GM19043 (cell line): ENCODE data around the gene STEAP2.

ENCODE experiments used
- ATAC-seq: cut with Tn5 transposase; IDR thresholded peaks from one replicate; pipeline ENCODE4 v1.9.1; 2021; ENCODE audit warnings: low read depth; ENCODE audit not compliant: unreplicated experiment

STEAP2 gene

DNA sequence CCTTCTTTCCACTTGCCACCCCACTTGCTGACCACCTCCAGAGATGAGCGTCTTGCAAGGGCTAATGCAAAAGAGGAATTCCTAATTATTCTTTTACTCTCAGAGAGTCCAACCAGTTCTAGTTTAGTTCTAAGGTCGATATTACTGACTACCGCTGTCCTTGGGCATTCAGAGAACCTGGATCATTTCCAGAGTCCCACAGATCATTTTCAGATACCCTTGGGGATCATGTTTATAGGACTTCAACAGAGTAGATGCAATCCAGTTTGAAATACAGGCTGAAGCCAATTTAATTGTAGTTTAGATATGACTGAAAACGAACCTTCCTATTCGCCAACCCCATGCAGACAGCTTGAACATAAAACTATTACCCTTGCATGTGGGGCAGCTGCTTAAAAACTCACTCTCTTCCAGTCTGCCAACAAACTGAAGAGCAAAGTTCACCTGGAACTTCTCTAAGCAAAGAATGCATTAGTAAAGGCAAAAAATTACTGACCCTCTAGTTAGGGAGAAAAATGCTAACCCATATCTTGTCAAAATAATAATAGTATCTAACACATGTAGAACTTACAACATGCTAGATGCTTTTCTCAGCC, 55.8 kb downstream of the STEAP2 start:
- ATAC-seq, result no peak

DNA sequence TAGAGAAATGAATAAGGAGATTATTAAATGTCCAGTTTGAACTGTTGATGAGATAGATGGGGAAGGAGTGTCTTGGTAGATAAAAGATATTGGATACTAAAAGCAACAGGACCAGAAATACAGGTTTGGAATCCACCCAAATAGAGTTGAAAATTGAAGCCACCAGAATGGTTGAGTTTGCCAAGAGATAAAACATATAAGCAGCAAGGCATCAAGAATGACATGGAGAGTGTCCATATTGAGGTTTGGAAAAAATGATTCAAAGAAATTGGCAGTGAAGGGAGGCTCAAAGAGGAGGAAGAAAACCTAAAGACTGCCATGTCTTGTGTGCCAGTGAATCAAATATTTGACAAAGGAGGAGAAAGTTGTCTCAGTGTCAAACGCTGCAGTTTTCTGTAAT, 57.6 kb downstream of the STEAP2 start:
- no peak for ATAC-seq

DNA sequence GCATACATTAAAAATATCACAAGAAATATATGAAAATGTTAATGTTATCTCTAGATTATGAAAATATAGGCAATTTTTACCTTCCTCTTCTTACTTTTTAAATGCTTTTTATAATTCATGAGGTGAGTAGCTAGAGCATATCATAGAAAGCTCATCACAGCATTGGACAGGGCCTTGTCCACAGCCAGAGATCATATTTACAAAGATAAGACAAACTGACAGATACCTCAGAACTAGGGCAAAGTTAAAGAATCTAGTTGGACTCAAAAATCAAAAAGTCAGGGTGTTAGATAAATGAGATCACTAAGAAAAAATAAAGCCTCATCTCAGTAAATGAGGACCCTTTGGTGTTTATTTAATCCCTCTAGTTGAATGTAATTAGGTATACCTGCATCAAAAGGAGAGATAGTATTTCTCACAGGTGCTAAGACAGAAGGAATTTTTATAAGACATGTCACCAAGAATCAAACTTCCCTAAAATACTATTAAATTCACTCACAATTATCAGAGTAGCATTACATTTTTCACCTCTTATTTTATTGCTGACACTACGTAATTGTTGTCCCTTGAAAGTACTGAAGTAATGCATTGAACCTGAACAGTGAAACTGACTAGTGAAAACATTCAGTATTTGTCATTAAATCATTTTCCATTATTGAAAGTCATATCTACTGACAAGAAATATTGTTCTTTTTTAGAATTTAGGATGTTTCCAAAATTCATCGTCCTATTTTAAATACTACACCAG, 59.1 kb downstream of the STEAP2 start:
- no peak for ATAC-seq

DNA sequence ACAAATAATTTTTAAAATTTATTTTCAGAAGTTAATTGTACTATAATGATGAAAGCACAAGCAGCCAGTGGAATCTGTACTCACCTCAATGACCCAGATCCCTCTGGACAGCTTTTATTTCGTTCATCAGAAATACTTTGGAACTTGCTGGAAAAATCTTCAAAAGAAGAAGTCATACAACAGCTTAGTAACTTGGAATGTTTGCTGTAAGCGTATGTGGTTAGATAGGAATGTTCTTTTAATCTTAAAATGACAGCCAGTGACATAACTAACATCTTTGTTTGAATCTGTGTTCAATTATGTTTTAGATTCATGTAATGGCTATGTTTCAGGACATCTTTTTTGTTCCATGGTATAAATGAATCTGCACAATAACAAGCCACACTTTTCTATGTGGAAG, 60.2 kb downstream of the STEAP2 start:
- no peak for ATAC-seq

DNA sequence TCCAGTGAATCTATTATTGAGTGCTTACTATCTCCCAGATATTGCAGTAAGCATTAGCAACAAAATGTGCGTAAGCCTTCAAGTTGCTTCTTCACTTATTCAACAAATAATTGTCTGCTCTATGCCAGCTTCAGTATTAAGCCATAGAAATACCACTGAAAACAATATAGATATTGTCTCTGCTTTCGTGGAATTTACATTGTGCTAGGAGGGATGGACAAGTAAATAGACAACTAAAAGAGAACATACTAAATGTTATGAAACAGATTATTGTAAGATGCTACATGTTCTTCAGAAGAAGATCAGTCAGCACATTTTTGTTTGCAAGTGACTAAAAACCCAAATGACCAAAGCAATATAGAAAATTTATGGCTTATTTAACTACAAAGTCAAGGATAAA, 60.7 kb downstream of the STEAP2 start:
- no peak for ATAC-seq

DNA sequence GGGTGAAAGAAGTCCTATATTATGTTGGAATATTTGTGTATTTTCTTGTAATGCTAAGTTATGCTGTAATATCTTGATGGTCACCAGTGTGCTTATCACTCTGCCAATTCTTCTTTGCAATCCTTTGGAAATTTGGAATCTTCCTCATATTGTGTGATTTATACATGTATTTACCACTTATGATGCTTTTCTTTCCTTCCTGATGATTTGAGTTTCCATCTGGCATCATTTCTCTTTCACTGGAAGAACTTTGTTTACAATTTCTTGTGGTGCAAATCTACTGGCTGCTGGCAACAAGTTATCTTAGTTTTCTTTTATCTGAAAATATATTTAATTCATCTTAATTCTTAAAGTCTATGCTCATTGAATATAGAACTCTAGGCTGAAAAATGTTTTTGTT, 62.6 kb downstream of the STEAP2 start:
- ATAC-seq, result no peak

DNA sequence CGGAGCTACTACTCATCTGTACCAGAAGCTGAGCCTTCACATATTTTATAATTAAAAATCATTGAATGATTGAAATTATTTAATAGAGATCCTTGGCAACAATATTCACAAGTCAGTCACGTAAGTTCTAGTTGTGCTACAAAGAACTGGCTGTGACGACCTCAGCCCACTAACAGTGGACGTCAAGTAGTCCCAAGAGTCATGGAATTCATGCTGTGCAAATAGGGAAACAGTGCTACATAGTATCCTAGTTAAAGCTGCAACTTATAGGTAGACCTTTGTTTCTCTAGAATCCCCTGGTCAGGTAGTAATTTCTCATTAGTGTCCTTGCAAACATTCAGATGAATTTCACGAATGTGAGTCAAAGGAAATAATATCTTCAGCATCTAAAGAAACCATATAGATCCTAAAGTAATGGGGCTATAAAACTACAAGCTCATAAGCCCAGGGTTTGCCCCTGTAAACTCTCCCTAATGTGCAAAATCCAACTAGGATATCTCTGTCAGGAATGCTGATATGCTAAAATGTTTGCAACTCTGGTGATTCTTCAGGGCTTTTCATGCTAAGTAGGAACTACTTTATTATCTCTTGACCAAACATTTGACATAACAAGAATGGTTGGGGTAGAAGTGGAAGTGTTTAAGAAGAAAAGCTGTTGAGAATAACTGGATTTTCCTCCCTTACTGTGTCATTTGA, 64.6 kb downstream of the STEAP2 start:
- ATAC-seq, result no peak
